Transverse colon (tissue), 3 donors: ENCODE results near the gene TMPRSS2.

Experiments used
- CTCF ChIP-seq, 5 experiments: fragments of 200-600 bp in 3 of 5; fragments of 450-650 bp in 2 of 5; sonication (generic) in 3 of 5; IDR thresholded peaks; 1 replicate in 2 of 5; 2 replicates in 3 of 5; pipeline ENCODE4 v1.5.1; 2016 to 2017; ENCODE audit warnings: antibody characterized with exemption in 5 of 5, inconsistent platforms in 3 of 5, mild to moderate bottlenecking in 2 of 5, moderate library complexity in 1 of 5
- EP300 ChIP-seq: sonication (generic); formaldehyde crosslinking; IDR thresholded peaks from one replicate; pipeline ENCODE4 v1.6.1; 2017; ENCODE audit warnings: antibody characterized with exemption, low read depth
- POLR2A ChIP-seq: fragments of 450-650 bp; IDR thresholded peaks from one replicate; pipeline ENCODE4 v1.6.1; 2016; ENCODE audit warnings: antibody characterized with exemption, mild to moderate bottlenecking, moderate library complexity

GRCh38 chr21:41537356-41537755, 29.4 kb upstream of the TMPRSS2 start:
- TF ChIP-seq EP300 (no peak), CTCF (IDR thresholded peaks at IDR 0.05) (no peak), POLR2A (no peak)
